ENCODE measurements around the gene TEX14.

Gene TEX14

GRCh38 chr17:58513267-58513964 is 178.4 kb downstream of the TEX14 start:
- TF ChIP-seq CTCF (IDR thresholded peaks at IDR 0.05) = no peak

- TF ChIP-seq CTCF (IDR thresholded peaks at IDR 0.05) = no peak
These were observed 181.8 kb downstream of the TEX14 start for GRCh38 chr17:58510075-58510474.

- no peak for TF ChIP-seq CTCF (IDR thresholded peaks at IDR 0.05)
These were observed 183.3 kb downstream of the TEX14 start for GRCh38 chr17:58508341-58509067.

GRCh38 chr17:58507123-58507634 is 184.7 kb downstream of the TEX14 start:
- no peak for TF ChIP-seq CTCF (IDR thresholded peaks at IDR 0.05)

All from LNCAP (cell line).